Central memory CD8-positive, alpha-beta T cell (primary cell): ENCODE measurements around the gene MRPL1.
A peak's percentile ranks its signal among the peaks of the same experiment; 100 is the strongest.

Experiments
- ATAC-seq: fragments of 150-1000 bp; cut with Tn5 transposase; replicated peaks from 2 replicates; pipeline ENCODE4 v1.10.0; 2022; ENCODE audit warnings: mild to moderate bottlenecking, moderate FRiP score, moderate number of reproducible peaks; ENCODE audit not compliant: poor library complexity, severe bottlenecking; ENCODE audit errors: extremely low read depth
- DNase-seq, 2 donors: peaks; one replicate each; pipeline ENCODE4 v3.0.0; 2021; ENCODE audit warnings: low spot score in 2 of 2
- H3K27ac Mint-ChIP-seq: one replicate; pipeline ENCODE4 v1.8.0; 2022; ENCODE audit warnings: low read depth, mild to moderate bottlenecking, moderate library complexity, mixed read lengths
- H3K27me3 Mint-ChIP-seq: one replicate; pipeline ENCODE4 v1.8.0; 2022; ENCODE audit warnings: mixed read lengths
- H3K36me3 Mint-ChIP-seq: one replicate; pipeline ENCODE4 v1.8.0; 2022; ENCODE audit warnings: mild to moderate bottlenecking, moderate library complexity, mixed read lengths; ENCODE audit not compliant: insufficient read depth
- H3K4me1 Mint-ChIP-seq: one replicate; pipeline ENCODE4 v1.8.0; 2022; ENCODE audit warnings: mixed read lengths
- H3K4me3 Mint-ChIP-seq: one replicate; pipeline ENCODE4 v1.8.0; 2022; ENCODE audit warnings: mild to moderate bottlenecking, moderate library complexity, mixed read lengths
- H3K9me3 Mint-ChIP-seq: one replicate; pipeline ENCODE4 v1.8.0; 2022; ENCODE audit warnings: mixed read lengths

Gene MRPL1

DNA sequence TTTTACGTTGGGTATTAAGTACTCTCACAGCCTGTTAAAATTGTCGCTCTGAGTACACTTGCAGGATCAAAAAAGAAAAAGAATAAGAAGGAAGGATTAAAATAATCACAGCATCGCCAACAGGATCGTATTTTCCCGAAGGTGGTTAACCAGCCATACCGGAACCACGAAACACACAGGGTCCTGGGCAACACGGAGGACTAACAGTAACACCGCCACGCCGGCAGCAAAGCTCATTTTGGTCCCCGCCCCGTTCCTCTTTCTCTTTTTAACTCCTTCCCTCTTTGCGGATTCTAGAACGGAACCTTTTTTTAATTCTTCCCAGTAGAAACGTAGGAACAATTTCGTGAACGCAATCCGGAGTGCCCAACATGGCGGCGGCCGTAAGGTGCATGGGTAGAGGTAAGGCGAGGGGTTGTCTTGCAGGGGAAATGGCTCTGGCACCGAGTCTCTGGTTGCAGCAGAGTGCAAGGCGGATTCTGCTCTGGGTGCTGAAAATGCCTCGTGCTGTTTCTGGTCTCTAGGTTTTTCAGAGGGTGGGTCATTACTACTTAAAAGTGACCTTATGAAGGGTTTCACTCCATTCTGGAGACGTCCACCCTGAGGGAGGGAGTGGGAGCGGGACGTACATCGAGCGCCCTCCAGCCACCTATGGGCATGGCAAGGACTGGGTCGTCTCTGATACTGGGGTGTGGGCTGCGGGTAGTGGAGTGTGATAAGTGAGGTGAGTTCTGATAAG is at the start of gene MRPL1:
MRPL1 (plus strand) TSS at position 353 of the 739 bp plus-strand sequence; CDS start at position 372, 19 bp downstream.
- DNase-seq (peak; percentile 71 to 89), ATAC-seq (peak; percentile 70)
- peaks cover 66% of the 10 kb centered on the region for H3K4me1 Mint-ChIP-seq
- H3K4me3 Mint-ChIP-seq: peak within 1 kb of the TSS; percentile 92
- H3K27me3 Mint-ChIP-seq: no peaks in the 10 kb centered on the region
- H3K36me3 Mint-ChIP-seq: peaks cover 24% of the 10 kb centered on the region
- H3K9me3 Mint-ChIP-seq: no peaks in the 10 kb centered on the region
- peak within 1 kb of the TSS; percentile 99 for H3K27ac Mint-ChIP-seq

DNA sequence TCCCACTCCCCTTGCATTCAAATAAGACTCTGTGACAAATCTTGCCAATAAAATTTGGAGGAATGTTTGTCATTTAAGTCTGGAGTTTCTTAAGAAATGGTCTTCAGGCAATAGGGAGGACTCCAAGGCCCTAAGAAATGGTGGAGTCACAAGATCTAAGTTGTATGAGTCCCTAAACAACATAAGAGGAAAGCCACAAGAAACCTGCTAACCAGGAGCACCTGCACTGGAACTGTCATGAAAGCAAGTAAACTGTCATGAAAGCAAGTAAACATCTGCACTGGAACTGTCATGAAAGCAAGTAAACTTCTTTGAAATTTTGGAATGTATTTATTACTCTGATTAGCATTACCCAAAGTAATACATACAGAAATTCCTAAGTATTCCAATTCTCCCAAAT is 47.0 kb upstream of the MRPL1 start:
- Mint-ChIP-seq H3K36me3 (peaks cover 51% of the 10 kb centered on the region), H3K4me3 (peak overlapping the region; percentile 63), H3K27ac (no peak overlapping the region), H3K27me3 (no peaks in the 10 kb centered on the region), H3K9me3 (no peaks in the 10 kb centered on the region), H3K4me1 (peaks cover 69% of the 10 kb centered on the region)
- ATAC-seq: no peak
- DNase-seq: no peak

DNA sequence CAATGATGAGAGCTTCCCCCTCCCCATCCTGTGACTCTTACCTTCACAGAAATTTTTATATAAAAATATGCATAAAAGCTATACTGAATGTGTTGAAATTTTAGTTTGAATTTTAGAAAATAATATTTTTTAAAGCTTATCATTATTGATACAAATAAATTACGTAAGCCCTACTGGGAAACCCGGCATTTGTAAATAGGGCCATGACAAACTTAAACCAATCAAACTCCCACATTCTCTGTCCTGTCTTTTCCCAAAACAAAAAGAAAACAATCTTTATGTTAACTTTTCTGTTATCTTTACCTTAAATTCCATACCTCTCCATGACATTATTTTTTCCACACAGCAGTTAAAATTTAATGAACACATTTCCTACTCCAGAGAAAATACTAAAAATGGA is 46.1 kb upstream of the MRPL1 start:
- H3K27me3 Mint-ChIP-seq: no peaks in the 10 kb centered on the region
- H3K4me1 Mint-ChIP-seq: peaks cover 70% of the 10 kb centered on the region
- H3K9me3 Mint-ChIP-seq: no peaks in the 10 kb centered on the region
- H3K4me3 Mint-ChIP-seq: peak overlapping the region; percentile 93
- H3K27ac Mint-ChIP-seq: no peak overlapping the region
- DNase-seq: no peak
- ATAC-seq: no peak
- H3K36me3 Mint-ChIP-seq: peaks cover 52% of the 10 kb centered on the region

DNA sequence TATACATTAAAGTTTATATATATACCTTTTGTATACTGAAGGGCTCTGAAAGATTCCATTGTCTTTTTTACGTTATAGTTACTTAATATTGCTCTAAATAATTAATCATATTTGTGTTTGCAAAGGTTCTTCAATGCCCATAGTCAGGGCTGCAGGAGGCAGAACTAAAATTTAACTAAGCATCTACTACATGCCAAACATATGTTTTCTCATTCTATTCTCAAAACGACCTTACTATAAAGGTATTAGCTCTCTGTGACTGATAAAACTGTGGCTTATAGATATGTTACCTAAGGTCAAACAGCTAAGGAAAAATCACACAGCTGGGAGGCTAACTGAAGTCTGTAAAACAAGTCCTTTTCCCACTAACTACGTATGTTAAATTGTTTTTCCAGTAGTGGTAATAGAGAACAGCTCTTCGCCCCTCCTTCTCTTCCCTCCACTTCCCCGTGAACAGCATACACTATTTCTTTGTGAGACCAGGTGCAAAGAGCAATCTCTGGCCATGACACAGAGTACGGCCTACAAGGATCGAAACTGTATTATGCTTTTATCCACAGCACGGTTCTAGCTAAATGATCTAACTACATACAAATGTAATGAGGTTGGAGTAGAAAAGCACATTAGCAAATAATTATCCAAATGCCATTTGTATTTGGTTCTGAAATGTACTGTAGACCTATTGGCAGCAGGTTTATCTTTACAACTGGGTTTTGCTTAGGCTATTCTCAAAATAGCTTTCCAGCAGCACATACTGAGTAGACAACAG is 45.1 kb upstream of the MRPL1 start:
- DNase-seq (no peak), ATAC-seq (no peak)
- H3K36me3 Mint-ChIP-seq: peaks cover 51% of the 10 kb centered on the region
- H3K9me3 Mint-ChIP-seq: no peaks in the 10 kb centered on the region
- H3K27me3 Mint-ChIP-seq: no peaks in the 10 kb centered on the region
- peaks cover 75% of the 10 kb centered on the region for H3K4me1 Mint-ChIP-seq
- H3K4me3 Mint-ChIP-seq: peak overlapping the region; percentile 93
- peak overlapping the region; percentile 98 for H3K27ac Mint-ChIP-seq

DNA sequence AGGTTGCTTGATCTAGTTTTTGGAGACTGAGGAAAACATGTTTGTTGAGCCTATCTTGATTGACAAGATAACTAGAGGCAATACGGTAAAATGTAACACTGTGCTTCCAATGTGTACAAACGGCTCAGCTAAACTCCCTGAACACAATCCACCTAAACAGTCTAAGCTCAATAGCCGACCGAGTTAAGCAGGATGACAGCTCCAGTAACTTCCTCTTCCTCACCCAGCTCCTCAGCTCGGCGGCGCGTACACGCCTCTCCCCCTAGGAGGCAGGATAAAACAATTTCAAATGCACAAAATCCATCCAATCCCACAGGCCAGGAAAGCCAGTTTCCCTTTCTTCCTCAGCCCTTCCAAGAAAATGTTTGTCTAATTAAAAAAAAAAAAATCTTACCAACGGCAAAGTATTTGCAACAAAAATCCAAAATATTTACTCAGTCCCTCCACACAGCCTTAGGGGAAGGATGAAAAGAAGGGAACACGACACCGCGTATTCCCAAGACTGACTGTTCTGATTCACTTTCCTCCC is 44.5 kb upstream of the MRPL1 start:
- Mint-ChIP-seq H3K4me3 (peak overlapping the region; percentile 93), H3K27ac (peak overlapping the region; percentile 98), H3K36me3 (peaks cover 49% of the 10 kb centered on the region), H3K4me1 (peaks cover 70% of the 10 kb centered on the region), H3K27me3 (no peaks in the 10 kb centered on the region), H3K9me3 (no peaks in the 10 kb centered on the region)
- DNase-seq (no peak), ATAC-seq (no peak)

DNA sequence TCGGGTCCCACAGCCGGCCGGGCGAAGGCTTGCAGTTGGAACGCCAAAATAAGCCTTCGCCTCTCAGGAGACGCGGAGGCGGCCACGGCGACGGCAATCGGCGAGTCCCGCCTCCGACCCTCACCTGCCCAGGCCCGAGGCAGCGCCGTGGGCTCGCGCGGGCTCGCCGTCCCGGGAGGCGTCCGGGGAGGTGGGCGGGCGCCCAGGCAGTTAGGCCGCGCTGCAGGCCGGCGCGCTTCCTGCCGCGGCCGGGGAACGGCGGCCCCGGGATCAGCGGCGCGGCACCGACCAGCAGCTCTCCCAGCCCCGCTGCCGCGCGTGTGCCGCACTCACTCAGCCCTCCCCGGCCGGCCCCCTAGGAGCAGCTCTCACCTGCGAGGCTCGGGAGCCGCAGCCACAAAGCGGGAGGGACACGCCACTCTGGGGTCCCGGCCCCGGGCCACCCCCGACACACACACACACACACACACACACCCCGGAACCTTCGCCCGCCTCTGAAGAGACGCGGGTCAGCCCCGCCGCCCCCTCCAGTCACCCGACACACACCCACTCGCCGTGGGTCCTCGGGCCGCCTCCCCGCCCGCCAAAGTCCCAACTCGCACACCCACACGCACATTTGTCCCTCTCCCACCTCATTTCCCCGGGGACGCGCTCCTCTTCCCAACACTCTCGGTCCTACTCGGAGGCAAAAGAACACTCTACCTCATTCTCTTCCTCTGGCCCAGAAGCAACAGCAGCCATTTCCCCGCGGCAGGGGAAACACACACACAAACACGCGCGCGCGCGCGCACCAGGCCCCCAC is 43.8 kb upstream of the MRPL1 start, which contains the start of gene CNOT6L:
CNOT6L (minus strand) TSS at position 767 of the 802 bp plus-strand sequence; CDS start at position 707, 60 bp downstream.
- H3K27me3 Mint-ChIP-seq: no peaks in the 10 kb centered on the region
- peak within 1 kb of the TSS; percentile 93 for H3K4me3 Mint-ChIP-seq
- peaks cover 63% of the 10 kb centered on the region for H3K4me1 Mint-ChIP-seq
- peaks cover 48% of the 10 kb centered on the region for H3K36me3 Mint-ChIP-seq
- peak within 1 kb of the TSS; percentile 99 for H3K27ac Mint-ChIP-seq
- ATAC-seq (peak; percentile 2), DNase-seq (peak in 1 of 2 donors; percentile 82)
- H3K9me3 Mint-ChIP-seq: no peaks in the 10 kb centered on the region

DNA sequence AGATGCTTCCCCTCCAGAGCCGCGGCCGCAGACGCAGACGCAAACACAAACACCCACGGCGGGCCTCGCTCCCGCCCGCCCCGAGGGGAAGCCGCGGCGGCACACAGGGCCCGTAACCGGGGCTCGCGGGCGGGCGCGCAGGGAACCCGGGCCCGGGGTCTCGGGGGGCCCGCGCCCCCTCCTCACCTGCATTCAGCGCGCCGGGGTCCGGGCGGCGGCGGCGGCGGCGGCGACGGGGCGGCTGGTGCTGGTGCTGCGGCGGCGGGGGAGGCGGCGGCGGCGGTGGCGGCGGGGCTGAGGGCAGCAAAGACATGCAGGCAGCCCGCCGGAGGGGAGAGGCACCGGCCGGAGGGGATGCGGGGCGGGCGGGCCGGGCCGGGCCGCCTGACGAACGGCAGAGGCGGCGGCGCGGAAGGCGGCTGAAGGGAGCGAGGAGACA is 43.2 kb upstream of the MRPL1 start:
- H3K9me3 Mint-ChIP-seq: no peaks in the 10 kb centered on the region
- peaks cover 48% of the 10 kb centered on the region for H3K36me3 Mint-ChIP-seq
- H3K4me3 Mint-ChIP-seq: peak overlapping the region; percentile 93
- DNase-seq (peak in 1 of 2 donors; percentile 86), ATAC-seq (peak; percentile 46)
- peaks cover 58% of the 10 kb centered on the region for H3K4me1 Mint-ChIP-seq
- peak overlapping the region; percentile 99 for H3K27ac Mint-ChIP-seq
- H3K27me3 Mint-ChIP-seq: no peaks in the 10 kb centered on the region

DNA sequence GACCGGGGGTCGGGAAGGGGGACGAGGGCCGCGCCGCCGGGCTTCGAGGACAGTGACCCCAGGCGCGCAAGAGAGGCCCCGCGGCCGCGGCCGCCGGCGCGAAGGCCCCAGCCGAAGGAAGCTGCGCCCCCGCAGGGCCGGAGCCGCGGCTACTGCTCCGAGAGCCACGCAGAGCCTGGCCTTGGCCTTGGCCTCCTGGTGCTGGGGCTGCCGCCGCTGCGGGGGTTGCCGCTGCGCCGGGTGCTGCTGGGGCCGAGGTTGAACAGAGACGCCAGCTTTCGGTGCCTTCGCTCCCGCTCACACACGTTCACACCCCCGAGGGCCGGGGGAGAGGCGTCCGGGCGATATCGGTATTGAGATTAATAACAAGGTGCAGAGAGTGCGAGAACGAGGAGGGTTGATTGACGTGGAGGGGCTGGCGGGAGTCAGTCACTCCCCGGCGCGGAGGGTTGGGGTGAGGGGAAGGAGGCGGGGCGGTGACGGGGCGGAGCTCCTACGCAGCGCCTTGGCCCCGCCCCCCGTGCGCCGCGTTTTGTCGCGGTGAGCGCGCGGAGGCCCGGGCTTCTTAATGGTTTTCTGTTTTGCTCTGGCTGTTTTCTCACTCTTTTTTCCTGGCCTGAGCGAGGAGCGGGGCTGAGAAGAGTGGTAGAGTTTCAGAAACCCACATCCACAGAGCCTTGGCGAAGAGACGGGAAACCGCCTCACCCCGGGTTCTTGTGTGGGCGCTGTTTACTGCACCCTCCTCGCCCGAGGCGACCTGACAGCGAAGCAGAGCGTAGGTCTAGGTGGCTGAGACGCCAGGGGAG is 42.6 kb upstream of the MRPL1 start:
- H3K36me3 Mint-ChIP-seq: peaks cover 48% of the 10 kb centered on the region
- no peaks in the 10 kb centered on the region for H3K27me3 Mint-ChIP-seq
- peak overlapping the region; percentile 99 for H3K27ac Mint-ChIP-seq
- peaks cover 57% of the 10 kb centered on the region for H3K4me1 Mint-ChIP-seq
- H3K4me3 Mint-ChIP-seq: peak overlapping the region; percentile 93
- H3K9me3 Mint-ChIP-seq: no peaks in the 10 kb centered on the region
- peak; percentile 94 to 95 for DNase-seq
- peak; percentile 70 for ATAC-seq

DNA sequence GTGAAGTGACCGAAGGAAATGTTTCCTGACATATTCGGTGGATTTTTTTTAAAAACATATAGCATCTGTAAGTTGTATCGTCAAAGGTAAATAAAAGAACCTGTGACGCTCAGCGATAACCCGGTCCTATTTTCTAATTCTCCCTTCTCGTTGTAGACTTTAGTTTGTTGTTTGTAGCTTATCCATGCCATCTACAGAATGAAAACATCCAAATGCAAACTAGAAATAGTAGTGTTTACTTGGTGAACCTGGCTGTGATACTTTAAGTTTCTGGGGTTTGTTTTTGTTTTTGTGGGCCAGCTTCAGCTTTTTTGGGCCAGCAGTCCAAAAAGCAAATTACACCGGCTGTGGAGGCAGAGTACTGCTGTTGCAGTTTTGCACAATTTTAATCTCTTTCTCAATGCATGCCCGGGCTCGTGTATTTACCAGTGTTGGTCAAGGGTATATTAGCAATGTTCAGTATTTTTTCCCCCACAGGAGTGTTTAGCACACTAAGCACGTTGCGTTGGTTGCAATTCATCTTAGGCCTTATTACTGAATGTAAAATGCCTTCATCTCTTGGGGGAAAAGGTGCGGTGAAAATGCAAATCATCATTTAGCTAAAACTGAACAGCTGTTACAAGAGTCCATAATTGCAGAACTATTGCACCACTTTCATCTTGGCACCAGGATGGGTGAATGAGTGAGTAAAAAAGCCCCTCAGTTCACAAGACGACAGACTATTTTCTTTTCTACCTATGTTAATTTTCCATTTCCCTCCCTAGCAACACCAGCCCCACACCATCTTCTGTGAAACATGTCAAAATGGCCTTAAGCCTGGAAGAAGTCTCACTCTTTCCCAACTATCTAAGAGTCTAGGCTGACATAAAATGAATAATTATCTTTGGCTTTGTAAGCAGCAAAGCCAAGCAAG is 41.7 kb upstream of the MRPL1 start:
- ATAC-seq: no peak
- peak overlapping the region; percentile 93 for H3K4me3 Mint-ChIP-seq
- H3K4me1 Mint-ChIP-seq: peaks cover 53% of the 10 kb centered on the region
- H3K27ac Mint-ChIP-seq: peak overlapping the region; percentile 99
- no peaks in the 10 kb centered on the region for H3K27me3 Mint-ChIP-seq
- peaks cover 48% of the 10 kb centered on the region for H3K36me3 Mint-ChIP-seq
- DNase-seq: no peak
- no peaks in the 10 kb centered on the region for H3K9me3 Mint-ChIP-seq

DNA sequence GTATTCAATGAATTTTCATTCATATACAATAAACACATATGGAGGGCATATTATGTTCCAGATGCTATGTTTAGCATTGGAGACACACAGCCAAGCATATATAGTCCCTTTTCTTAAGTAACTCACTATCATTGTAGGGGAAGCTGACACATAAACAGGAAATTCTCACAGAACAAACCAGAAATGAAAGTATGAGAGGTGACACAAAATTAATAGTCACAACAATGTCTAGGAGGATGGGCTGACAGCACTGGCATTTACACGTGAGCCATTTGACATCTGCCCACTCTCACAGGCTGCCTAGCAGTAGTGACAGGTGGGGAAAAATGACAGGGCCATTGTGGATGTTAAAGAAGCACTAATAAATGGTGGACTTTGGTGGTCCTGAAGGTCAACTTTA is 40.9 kb upstream of the MRPL1 start:
- Mint-ChIP-seq H3K4me1 (peaks cover 52% of the 10 kb centered on the region), H3K36me3 (peaks cover 46% of the 10 kb centered on the region), H3K9me3 (no peaks in the 10 kb centered on the region), H3K27ac (peak overlapping the region; percentile 99), H3K4me3 (peak overlapping the region; percentile 93), H3K27me3 (no peaks in the 10 kb centered on the region)
- DNase-seq (peak in 1 of 2 donors; percentile 47), ATAC-seq (peak; percentile 21)

DNA sequence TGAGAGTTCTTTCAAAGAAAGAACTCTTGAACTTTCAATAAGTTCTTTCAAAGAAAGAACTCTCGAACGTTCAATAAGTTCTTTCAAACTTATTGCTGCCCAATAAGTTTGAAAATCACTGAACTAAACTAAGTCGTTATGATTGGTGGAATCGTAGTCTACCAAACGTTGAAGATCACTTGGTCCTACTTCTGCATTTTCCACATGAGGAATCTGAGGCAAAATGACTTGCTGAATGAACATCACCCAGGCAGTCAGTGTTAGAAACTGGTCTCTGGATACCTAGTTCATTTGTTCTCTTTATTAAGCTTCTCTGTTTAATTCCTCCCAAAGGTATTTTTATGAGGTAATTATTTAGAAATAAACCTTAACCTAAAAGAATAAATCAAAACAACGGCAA is 36.4 kb upstream of the MRPL1 start:
- H3K4me1 Mint-ChIP-seq: peaks cover 48% of the 10 kb centered on the region
- no peak for DNase-seq
- H3K36me3 Mint-ChIP-seq: peaks cover 11% of the 10 kb centered on the region
- no peaks in the 10 kb centered on the region for H3K27me3 Mint-ChIP-seq
- ATAC-seq: no peak
- H3K27ac Mint-ChIP-seq: no peak overlapping the region
- H3K9me3 Mint-ChIP-seq: no peaks in the 10 kb centered on the region
- H3K4me3 Mint-ChIP-seq: no peak overlapping the region
